Tibial artery (tissue), 4 donors: ENCODE data around the gene RNF14.

Experiments used
- DNase-seq, 2 donors: peaks; one replicate each; pipeline ENCODE4 v3.0.0-alpha.2; 2019
- H3K27ac ChIP-seq, 2 donors: fragments of 200-600 bp; sonication (generic) in 1 of 2; 1 replicate in 1 of 2; 2 replicates in 1 of 2; pipeline ENCODE4 v1.5.1; 2018 to 2019; ENCODE audit warnings: mild to moderate bottlenecking in 1 of 2
- H3K27me3 ChIP-seq, 2 donors: fragments of 200-600 bp; sonication (generic) in 1 of 2; one replicate each; pipeline versions ENCODE4 v1.5.1 to v1.6.0; 2016 to 2019
- H3K36me3 ChIP-seq, 3 donors: fragments of 200-600 bp; sonication (generic) in 2 of 3; one replicate each; pipeline ENCODE4 v1.5.1; 2016 to 2019; ENCODE audit warnings: mild to moderate bottlenecking in 2 of 3
- H3K4me1 ChIP-seq, 4 donors: fragments of 200-600 bp; sonication (generic) in 2 of 4; 1 replicate in 3 of 4; 2 replicates in 1 of 4; pipeline ENCODE4 v1.5.1; 2016 to 2019
- H3K4me3 ChIP-seq, 2 donors: fragments of 200-600 bp; sonication (generic) in 1 of 2; 1 replicate in 1 of 2; 2 replicates in 1 of 2; pipeline ENCODE4 v1.5.1; 2018 to 2019; ENCODE audit warnings: mild to moderate bottlenecking in 2 of 2
- H3K9me3 ChIP-seq, 3 donors: fragments of 200-600 bp; sonication (generic) in 1 of 3; one replicate each; pipeline ENCODE4 v1.5.1; 2016 to 2019
- intact Hi-C: fragments of 100-400 bp; cut with DNase I; formaldehyde crosslinking; loops from one replicate; pipeline ENCODE4 v1.15.0; 2023; ENCODE audit warnings: low total_unique reads
- TF ChIP-seq, protein P1 (sequence below), 2 experiments: fragments of 200-600 bp in 1 of 2; fragments of 450-650 bp in 1 of 2; IDR thresholded peaks; one replicate each; pipeline ENCODE4 v1.5.1; 2017 to 2019; ENCODE audit warnings: antibody characterized with exemption in 2 of 2, mild to moderate bottlenecking in 1 of 2, moderate library complexity in 1 of 2

The RNF14 gene

GRCh38 chr5:142012792-142013388 is 44.0 kb downstream of the RNF14 start, which contains the start of gene GNPDA1:
Gene GNPDA1, minus strand, starts transcription at chr5:142013027. Its CDS starts 992 bp downstream, at chr5:142012035.
- Histone ChIP-seq H3K36me3 (peaks cover 0 to 16% (median 0%) of the 10 kb centered on the region in 3 donors), H3K27ac (peak within 1 kb of the TSS; percentile 91 to 94), H3K4me3 (peak within 1 kb of the TSS; percentile 79 to 85), H3K4me1 (peaks cover 0 to 32% (median 14%) of the 10 kb centered on the region in 4 donors), H3K9me3 (no peaks in the 10 kb centered on the region), H3K27me3 (no peaks in the 10 kb centered on the region)
- intact Hi-C loops, result no loop called here
- TF ChIP-seq, protein P1, sequence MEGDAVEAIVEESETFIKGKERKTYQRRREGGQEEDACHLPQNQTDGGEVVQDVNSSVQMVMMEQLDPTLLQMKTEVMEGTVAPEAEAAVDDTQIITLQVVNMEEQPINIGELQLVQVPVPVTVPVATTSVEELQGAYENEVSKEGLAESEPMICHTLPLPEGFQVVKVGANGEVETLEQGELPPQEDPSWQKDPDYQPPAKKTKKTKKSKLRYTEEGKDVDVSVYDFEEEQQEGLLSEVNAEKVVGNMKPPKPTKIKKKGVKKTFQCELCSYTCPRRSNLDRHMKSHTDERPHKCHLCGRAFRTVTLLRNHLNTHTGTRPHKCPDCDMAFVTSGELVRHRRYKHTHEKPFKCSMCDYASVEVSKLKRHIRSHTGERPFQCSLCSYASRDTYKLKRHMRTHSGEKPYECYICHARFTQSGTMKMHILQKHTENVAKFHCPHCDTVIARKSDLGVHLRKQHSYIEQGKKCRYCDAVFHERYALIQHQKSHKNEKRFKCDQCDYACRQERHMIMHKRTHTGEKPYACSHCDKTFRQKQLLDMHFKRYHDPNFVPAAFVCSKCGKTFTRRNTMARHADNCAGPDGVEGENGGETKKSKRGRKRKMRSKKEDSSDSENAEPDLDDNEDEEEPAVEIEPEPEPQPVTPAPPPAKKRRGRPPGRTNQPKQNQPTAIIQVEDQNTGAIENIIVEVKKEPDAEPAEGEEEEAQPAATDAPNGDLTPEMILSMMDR (IDR thresholded peaks at IDR 0.05), result peak in 1 of 2 experiments; percentile 47
- peak; percentile 79 to 92 for DNase-seq

DNA sequence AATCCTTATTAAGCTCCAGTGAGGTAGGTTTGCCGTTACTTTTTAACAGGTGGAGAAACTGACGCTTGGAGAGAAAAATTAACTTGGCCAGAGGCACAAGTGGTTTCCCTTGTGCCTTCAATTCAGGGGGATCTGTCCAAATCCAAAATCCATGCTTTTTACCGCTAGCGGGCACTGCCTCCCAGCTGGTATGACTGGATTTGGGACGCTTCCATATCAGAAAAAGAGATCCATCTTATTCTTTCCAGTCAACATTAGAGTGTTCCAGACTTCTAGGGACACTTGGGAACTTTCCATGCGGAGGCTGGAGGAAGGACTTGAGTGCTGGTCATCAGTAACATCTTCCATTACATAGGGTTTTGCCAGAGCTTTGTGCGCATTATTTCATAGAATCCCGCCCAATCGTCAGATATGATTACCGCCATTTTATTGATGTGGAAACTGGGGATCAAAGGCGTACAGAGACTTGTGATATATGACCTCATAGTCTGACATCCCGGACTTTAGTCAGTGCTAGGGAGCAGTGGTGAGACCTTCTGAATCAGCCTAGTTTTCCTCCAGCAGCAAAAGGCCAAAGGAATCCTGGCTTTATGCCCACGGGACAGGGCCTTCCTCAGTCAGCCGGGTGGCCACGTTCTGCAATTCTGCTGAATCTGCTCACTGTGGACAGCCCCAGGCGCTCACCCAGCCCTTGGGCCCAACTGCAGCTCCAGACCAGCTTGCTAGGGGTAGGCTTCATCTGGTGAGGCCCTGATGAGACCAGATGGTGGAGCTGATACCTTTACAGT is 45.0 kb downstream of the RNF14 start:
- no peaks in the 10 kb centered on the region for H3K9me3 ChIP-seq
- no peaks in the 10 kb centered on the region for H3K27me3 ChIP-seq
- TF ChIP-seq, protein P1 (IDR thresholded peaks at IDR 0.05), result no peak
- intact Hi-C loops, result no loop called here
- peaks cover 0 to 10% (median 0%) of the 10 kb centered on the region in 3 donors for H3K36me3 ChIP-seq
- H3K4me1 ChIP-seq, result peaks cover 0 to 32% (median 14%) of the 10 kb centered on the region in 4 donors
- H3K27ac ChIP-seq, result peak overlapping the region; percentile 91 to 94
- H3K4me3 ChIP-seq, result no peak overlapping the region
- DNase-seq, result peak; percentile 73 to 75

DNA sequence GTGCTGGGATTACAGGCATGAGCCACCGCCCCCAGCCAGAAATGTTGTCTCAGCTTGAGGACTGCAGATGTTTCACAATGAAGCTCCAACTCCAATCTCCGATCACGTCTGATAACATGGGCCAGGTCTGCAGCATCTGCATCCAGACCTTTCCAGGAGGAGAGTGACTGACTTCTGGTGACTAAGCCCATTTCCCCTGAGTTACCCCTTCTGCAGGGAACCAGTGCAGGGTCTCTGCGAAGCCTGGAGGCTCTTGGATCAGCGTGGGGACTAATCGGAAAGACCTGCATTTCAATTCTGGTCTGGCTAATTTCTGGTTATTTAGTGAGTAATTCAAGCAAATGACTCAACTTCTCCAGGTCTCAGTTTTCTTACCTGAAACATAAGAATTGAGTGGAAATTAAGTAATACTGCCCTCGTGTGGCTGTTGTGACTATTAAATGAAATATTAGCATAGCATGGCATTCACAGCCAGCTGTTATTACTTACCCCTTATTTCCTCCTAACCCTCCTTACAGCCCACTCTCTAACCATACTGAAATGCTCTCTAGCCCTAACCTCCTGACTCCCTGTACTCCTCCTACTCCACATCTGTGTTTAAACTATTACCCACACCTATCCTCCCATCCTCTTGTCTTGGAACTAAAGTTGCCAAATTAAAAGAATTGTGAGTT is 46.1 kb downstream of the RNF14 start:
- H3K4me1 ChIP-seq, result peaks cover 0 to 32% (median 14%) of the 10 kb centered on the region in 4 donors
- H3K4me3 ChIP-seq, result no peak overlapping the region
- H3K36me3 ChIP-seq, result peaks cover 0 to 8% (median 0%) of the 10 kb centered on the region in 3 donors
- H3K9me3 ChIP-seq, result no peaks in the 10 kb centered on the region
- no peak for DNase-seq
- H3K27me3 ChIP-seq, result no peaks in the 10 kb centered on the region
- no peak overlapping the region for H3K27ac ChIP-seq
- TF ChIP-seq, protein P1 (IDR thresholded peaks at IDR 0.05), result peak; percentile 52
- intact Hi-C loops, result no loop called here

DNA sequence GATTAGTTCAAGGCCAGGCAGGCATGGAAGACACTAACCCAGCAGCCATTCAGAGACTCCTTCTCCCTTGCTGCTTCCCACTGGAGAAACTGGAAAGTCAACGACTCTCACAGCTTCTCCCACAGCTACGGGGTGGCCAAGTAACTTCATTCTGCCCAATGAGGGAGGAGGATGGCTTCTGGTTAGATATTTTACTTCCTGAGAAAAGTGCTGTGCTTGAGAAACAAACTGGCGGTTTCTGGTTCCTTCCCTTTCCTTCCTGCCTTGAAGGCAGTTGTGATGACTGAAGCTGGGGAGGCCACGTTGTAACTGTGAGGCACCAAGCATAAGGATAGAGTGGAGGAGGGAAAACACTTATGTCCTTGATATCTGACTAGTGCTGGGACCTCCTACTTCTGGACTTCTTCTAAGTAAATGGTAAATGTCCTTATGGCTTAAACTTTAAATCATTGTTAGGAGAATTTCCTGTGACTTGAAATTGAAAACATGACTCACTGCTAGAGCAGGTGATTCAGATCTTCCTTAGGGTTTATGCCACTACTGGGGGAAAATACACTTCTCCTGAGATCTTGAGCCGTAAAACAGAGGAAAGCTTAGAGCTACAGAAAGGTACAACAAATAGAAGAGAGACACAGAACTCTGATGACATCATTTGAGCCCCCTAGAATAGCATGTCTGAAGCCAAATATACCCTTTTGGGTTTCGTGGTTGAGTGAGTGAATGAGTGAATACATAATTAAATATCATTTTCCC is 47.1 kb downstream of the RNF14 start:
- no peak overlapping the region for H3K4me3 ChIP-seq
- TF ChIP-seq, protein P1 (IDR thresholded peaks at IDR 0.05), result no peak
- DNase-seq, result no peak
- H3K27me3 ChIP-seq, result no peaks in the 10 kb centered on the region
- H3K9me3 ChIP-seq, result no peaks in the 10 kb centered on the region
- H3K4me1 ChIP-seq, result peaks cover 0 to 32% (median 14%) of the 10 kb centered on the region in 4 donors
- no peak overlapping the region for H3K27ac ChIP-seq
- peaks cover 0 to 5% (median 0%) of the 10 kb centered on the region in 3 donors for H3K36me3 ChIP-seq
- intact Hi-C loops, result no loop called here

GRCh38 chr5:142016556-142016955 is 47.7 kb downstream of the RNF14 start:
- TF ChIP-seq, protein P1 (IDR thresholded peaks at IDR 0.05), result no peak
- peaks cover 0 to 2% (median 0%) of the 10 kb centered on the region in 3 donors for H3K36me3 ChIP-seq
- H3K27ac ChIP-seq, result no peak overlapping the region
- H3K27me3 ChIP-seq, result no peaks in the 10 kb centered on the region
- H3K4me1 ChIP-seq, result peaks cover 0 to 30% (median 13%) of the 10 kb centered on the region in 4 donors
- intact Hi-C loops, result no loop called here
- no peak for DNase-seq
- no peak overlapping the region for H3K4me3 ChIP-seq
- no peaks in the 10 kb centered on the region for H3K9me3 ChIP-seq
